Upper lobe of left lung (tissue), 6 donors: ENCODE measurements around the gene KRT86. TPM values are rescaled to one million over a fixed set of nuclear protein-coding genes. Genes with fewer than 3 reads are reported as not detected.

Source experiments
- ATAC-seq, 2 donors: fragments of 200-7000 bp; cut with Tn5 transposase; one replicate each; pipeline ENCODE4 v1.9.1; 2022; ENCODE audit warnings: mild to moderate bottlenecking in 2 of 2, moderate library complexity in 2 of 2; ENCODE audit not compliant: low FRiP score in 2 of 2
- DNase-seq, 2 donors: peaks; one replicate each; pipeline ENCODE4 v3.0.0-alpha.2; 2019 to 2020
- H3K27ac ChIP-seq, 4 donors: fragments of 200-600 bp; sonication (generic); one replicate each; pipeline ENCODE4 v1.5.1; 2016 to 2019
- H3K27me3 ChIP-seq, 4 donors: fragments of 200-600 bp; sonication (generic); one replicate each; pipeline ENCODE4 v1.5.1; 2017 to 2019
- H3K36me3 ChIP-seq, 4 donors: fragments of 200-600 bp; sonication (generic); one replicate each; pipeline ENCODE4 v1.5.1; 2016 to 2019
- H3K4me1 ChIP-seq, 4 donors: fragments of 200-600 bp; sonication (generic); one replicate each; pipeline ENCODE4 v1.5.1; 2018 to 2019
- H3K4me3 ChIP-seq, 4 donors: fragments of 200-600 bp; sonication (generic); one replicate each; pipeline ENCODE4 v1.5.1; 2017 to 2019; ENCODE audit warnings: mild to moderate bottlenecking in 2 of 4, moderate library complexity in 1 of 4
- H3K9me3 ChIP-seq, 4 donors: fragments of 200-600 bp; sonication (generic); one replicate each; pipeline ENCODE4 v1.5.1; 2018 to 2019
- EP300 ChIP-seq, 4 donors: sonication (generic); formaldehyde crosslinking; IDR thresholded peaks; one replicate each; pipeline ENCODE4 v1.5.1; 2017; ENCODE audit warnings: antibody characterized with exemption in 4 of 4, control low read depth in 2 of 4
- POLR2A ChIP-seq, 4 donors: fragments of 450-650 bp; IDR thresholded peaks; one replicate each; pipeline ENCODE4 v1.5.1; 2016 to 2017; ENCODE audit warnings: antibody characterized with exemption in 4 of 4, mild to moderate bottlenecking in 2 of 4
- POLR2AphosphoS5 ChIP-seq, 2 donors: sonication (generic); formaldehyde crosslinking; IDR thresholded peaks; one replicate each; pipeline ENCODE4 v1.5.1; 2017; ENCODE audit warnings: antibody characterized with exemption in 2 of 2
- WGBS, 2 donors: methylation state at CpG; one replicate each; pipeline ENCODE4 v1.1.5; 2017 to 2018; 5-methylcytosine and 5-hydroxymethylcytosine counted together
- total RNA-seq, 6 donors: library from RNA; depleted of rRNA in 4 of 6; stranded (reverse); fragments of >200 nt in 4 of 6; gene quantifications; one replicate each; pipeline versions ENCODE4 v1.1.0 to v1.2.1, GENCODE V29; 2016 to 2021
- TF ChIP-seq, protein P1 (sequence below), 6 experiments: fragments of 450-650 bp in 4 of 6; fragments of 200-600 bp in 2 of 6; sonication (generic) in 2 of 6; IDR thresholded peaks; one replicate each; pipeline ENCODE4 v1.5.1; 2016 to 2019; ENCODE audit warnings: antibody characterized with exemption in 6 of 6
- donor health status: DM: no; HTN: no; CAD: no; lungs with moderate emphysema.
- donor health status: DM: no; HTN: yes; CAD: no; lungs with severe emphysema.

KRT86 gene
- total RNA-seq, 6 donors from 2014 or later: 0.30 to 1.5 (median 0.93) TPM; not detected in 2

- no peak overlapping the region for H3K4me3 ChIP-seq
- no peak overlapping the region for H3K27ac ChIP-seq
- no peaks in the 10 kb centered on the region for H3K36me3 ChIP-seq
- peaks cover 0 to 3% (median 0%) of the 10 kb centered on the region in 4 donors for H3K4me1 ChIP-seq
- ATAC-seq (no peak), DNase-seq (peak in 1 of 2 donors; percentile 13)
- peaks cover 0 to 8% (median 2%) of the 10 kb centered on the region in 4 donors for H3K27me3 ChIP-seq
- H3K9me3 ChIP-seq: no peaks in the 10 kb centered on the region
- WGBS, 2 donors: 85 to 97% methylated on average over 7 to 10 of the region's 10 CpGs
- no peak for TF ChIP-seq POLR2AphosphoS5 (IDR thresholded peaks at IDR 0.05)
- no peak for TF ChIP-seq EP300 (IDR thresholded peaks at IDR 0.05)
- TF ChIP-seq, protein P1, sequence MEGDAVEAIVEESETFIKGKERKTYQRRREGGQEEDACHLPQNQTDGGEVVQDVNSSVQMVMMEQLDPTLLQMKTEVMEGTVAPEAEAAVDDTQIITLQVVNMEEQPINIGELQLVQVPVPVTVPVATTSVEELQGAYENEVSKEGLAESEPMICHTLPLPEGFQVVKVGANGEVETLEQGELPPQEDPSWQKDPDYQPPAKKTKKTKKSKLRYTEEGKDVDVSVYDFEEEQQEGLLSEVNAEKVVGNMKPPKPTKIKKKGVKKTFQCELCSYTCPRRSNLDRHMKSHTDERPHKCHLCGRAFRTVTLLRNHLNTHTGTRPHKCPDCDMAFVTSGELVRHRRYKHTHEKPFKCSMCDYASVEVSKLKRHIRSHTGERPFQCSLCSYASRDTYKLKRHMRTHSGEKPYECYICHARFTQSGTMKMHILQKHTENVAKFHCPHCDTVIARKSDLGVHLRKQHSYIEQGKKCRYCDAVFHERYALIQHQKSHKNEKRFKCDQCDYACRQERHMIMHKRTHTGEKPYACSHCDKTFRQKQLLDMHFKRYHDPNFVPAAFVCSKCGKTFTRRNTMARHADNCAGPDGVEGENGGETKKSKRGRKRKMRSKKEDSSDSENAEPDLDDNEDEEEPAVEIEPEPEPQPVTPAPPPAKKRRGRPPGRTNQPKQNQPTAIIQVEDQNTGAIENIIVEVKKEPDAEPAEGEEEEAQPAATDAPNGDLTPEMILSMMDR (IDR thresholded peaks at IDR 0.05): no peak
- no peak for TF ChIP-seq POLR2A (IDR thresholded peaks at IDR 0.05)
These were observed 49.1 kb downstream of the KRT86 start for GRCh38 chr12:52323416-52324152.

GRCh38 chr12:52324153-52324444 is 49.7 kb downstream of the KRT86 start:
- no peak overlapping the region for H3K27ac ChIP-seq
- 84 to 92% methylated on average over 2 to 3 of the region's 3 CpGs for WGBS, 2 donors
- TF ChIP-seq POLR2AphosphoS5 (IDR thresholded peaks at IDR 0.05): no peak
- TF ChIP-seq, protein P1 (IDR thresholded peaks at IDR 0.05): no peak
- no peak for TF ChIP-seq EP300 (IDR thresholded peaks at IDR 0.05)
- no peak for TF ChIP-seq POLR2A (IDR thresholded peaks at IDR 0.05)
- no peaks in the 10 kb centered on the region for H3K36me3 ChIP-seq
- ATAC-seq: no peak
- DNase-seq: no peak
- H3K9me3 ChIP-seq: no peaks in the 10 kb centered on the region
- no peak overlapping the region for H3K4me3 ChIP-seq
- H3K27me3 ChIP-seq: peaks cover 0 to 8% (median 2%) of the 10 kb centered on the region in 4 donors
- peaks cover 0 to 3% (median 0%) of the 10 kb centered on the region in 4 donors for H3K4me1 ChIP-seq

GRCh38 chr12:52327052-52327829 is 52.8 kb downstream of the KRT86 start:
- no peaks in the 10 kb centered on the region for H3K9me3 ChIP-seq
- H3K4me3 ChIP-seq: no peak overlapping the region
- ATAC-seq (peak; percentile 86 to 89), DNase-seq (peak; percentile 13 to 86)
- TF ChIP-seq, protein P1 (IDR thresholded peaks at IDR 0.05): peak; percentile 45 to 89 (median 77)
- TF ChIP-seq POLR2A (IDR thresholded peaks at IDR 0.05): no peak
- no peak for TF ChIP-seq EP300 (IDR thresholded peaks at IDR 0.05)
- TF ChIP-seq POLR2AphosphoS5 (IDR thresholded peaks at IDR 0.05): no peak
- H3K27me3 ChIP-seq: no peaks in the 10 kb centered on the region
- 36 to 45% methylated on average over 9 to 11 of the region's 11 CpGs for WGBS, 2 donors
- no peaks in the 10 kb centered on the region for H3K36me3 ChIP-seq
- H3K27ac ChIP-seq: no peak overlapping the region
- H3K4me1 ChIP-seq: peaks cover 0 to 3% (median 0%) of the 10 kb centered on the region in 4 donors

DNA sequence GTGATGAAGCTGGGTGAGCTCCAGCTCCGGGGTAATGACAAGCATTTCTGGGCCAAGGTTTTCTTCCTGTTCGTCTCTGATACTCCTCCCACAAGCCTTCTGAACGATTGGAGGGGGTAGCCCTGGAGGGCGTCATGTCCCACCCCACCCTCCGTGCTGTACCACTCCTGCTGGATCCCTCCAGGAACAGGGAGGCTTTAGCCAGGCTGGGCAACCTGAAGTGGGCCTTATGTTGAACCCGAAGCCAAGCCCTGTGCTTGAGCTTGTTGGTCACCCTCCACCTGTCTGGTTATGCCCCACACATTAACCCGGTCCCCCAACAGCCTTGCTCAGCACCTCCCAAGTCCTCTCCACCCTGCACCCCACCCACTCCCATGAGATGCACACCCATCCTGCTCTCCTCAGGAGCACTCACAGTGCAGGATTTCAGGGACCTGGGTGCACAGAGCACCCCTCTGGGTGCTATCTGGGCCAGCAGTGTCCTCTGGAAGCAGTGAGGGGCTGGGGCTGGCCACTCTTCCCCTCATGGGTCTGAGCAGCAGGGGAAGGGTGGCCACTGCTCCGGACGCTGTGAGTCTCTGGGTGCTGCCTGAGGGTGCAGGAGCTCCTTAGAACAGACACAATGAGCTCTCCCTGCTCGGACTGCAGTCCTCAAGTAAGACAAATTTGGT is 53.5 kb downstream of the KRT86 start:
- ATAC-seq: peak in 1 of 2 donors; percentile 3

More for the DNA sequence above, 53.5 kb downstream of the KRT86 start:
- H3K9me3 ChIP-seq: no peaks in the 10 kb centered on the region
- TF ChIP-seq POLR2A (IDR thresholded peaks at IDR 0.05) (no peak), POLR2AphosphoS5 (IDR thresholded peaks at IDR 0.05) (no peak), EP300 (IDR thresholded peaks at IDR 0.05) (no peak)
- TF ChIP-seq, protein P1 (IDR thresholded peaks at IDR 0.05): no peak
- no peak overlapping the region for H3K27ac ChIP-seq
- peaks cover 0 to 3% (median 0%) of the 10 kb centered on the region in 4 donors for H3K4me1 ChIP-seq
- 65 to 67% methylated on average over 3 to 10 of the region's 10 CpGs for WGBS, 2 donors
- H3K36me3 ChIP-seq: no peaks in the 10 kb centered on the region
- no peaks in the 10 kb centered on the region for H3K27me3 ChIP-seq
- no peak overlapping the region for H3K4me3 ChIP-seq
- DNase-seq: peak in 1 of 2 donors; percentile 17
